ENCODE results near the gene KRTAP1-5. TPM values are rescaled to one million over a fixed set of nuclear protein-coding genes. Genes with fewer than 3 reads are reported as not detected.

KRTAP1-5 gene
- total and polyA plus RNA-seq, 2 donors (not counting 3 experiments of a cell fraction or from before 2014, with no cell fraction given) = not detected

GRCh38 chr17:41012326-41013120, 14.5 kb downstream of the KRTAP1-5 start:
- no TSS peak for BruUV-seq (replicated peaks)
- TF ChIP-seq JUN (IDR thresholded peaks at IDR 0.05; ENCODE audit: borderline replicate concordance, insufficient read depth, insufficient read length, low read depth) (no peak), CTCF (IDR thresholded peaks at IDR 0.05; ENCODE audit: extremely low read depth in 1 of 2, insufficient read depth in 1 of 2, low read depth in 1 of 2, low read length in 2 of 2) (no peak), POLR2A (IDR thresholded peaks at IDR 0.05; ENCODE audit: low read depth, low read length) (no peak), MAX (IDR thresholded peaks at IDR 0.05; ENCODE audit: insufficient read depth, insufficient read length) (no peak), FOS (IDR thresholded peaks at IDR 0.05; ENCODE audit: borderline replicate concordance, insufficient read depth, low read length) (no peak), MYC (IDR thresholded peaks at IDR 0.05; ENCODE audit: low read depth, low read length) (no peak), EZH2 (IDR thresholded peaks at IDR 0.05; ENCODE audit: borderline replicate concordance, low read depth, low read length, severe bottlenecking) (no peak), POLR2AphosphoS5 (IDR thresholded peaks at IDR 0.05; ENCODE audit: insufficient read depth, low read depth, low read length) (no peak)
- POLR2A ChIA-PET = no interaction called here
- no peak for DNase-seq (ENCODE audit: low read depth, low spot score)
- CTCF ChIA-PET = no interaction called here
- Histone ChIP-seq H3K27me3 (ENCODE audit: control insufficient read depth in 2 of 2, insufficient read depth in 2 of 2, low read length in 2 of 2) (peaks cover 0 to 1% of the 10 kb centered on the region in 2 experiments), H3K4me1 (ENCODE audit: control insufficient read depth, extremely low read depth, insufficient read depth, low read length) (no peaks in the 10 kb centered on the region), H3K36me3 (ENCODE audit: control insufficient read depth in 2 of 2, extremely low read depth in 1 of 2, insufficient read depth in 2 of 2, low read length in 2 of 2) (no peaks in the 10 kb centered on the region), H3K9me1 (replicated peaks; ENCODE audit: control insufficient read depth, extremely low read depth, insufficient read depth, low read length) (no peaks in the 10 kb centered on the region), H3K9me3 (replicated peaks; ENCODE audit: control insufficient read depth, insufficient read depth, low read length) (no peaks in the 10 kb centered on the region), H3K27ac (ENCODE audit: insufficient read depth, low read depth, low read length) (no peak overlapping the region), H3K9ac (replicated peaks; ENCODE audit: extremely low read depth, insufficient read depth, low read length) (no peak overlapping the region), H3K4me3 (replicated peaks in 1 of 3; ENCODE audit: insufficient read depth in 1 of 3, low read depth in 1 of 3, low read length in 3 of 3) (no peak overlapping the region), H3K79me2 (ENCODE audit: control insufficient read depth, insufficient read depth, low read length) (no peaks in the 10 kb centered on the region), H3K4me2 (ENCODE audit: insufficient read depth, low read length) (no peak overlapping the region), H4K20me1 (replicated peaks; ENCODE audit: control insufficient read depth, extremely low read depth, insufficient read depth, low read length) (no peaks in the 10 kb centered on the region), H2AFZ (ENCODE audit: low read depth, low read length) (no peak overlapping the region)
- dilution Hi-C loops (cut with MboI; ENCODE audit: extremely low pct_ligation_motif_present, low sequenced_read_pairs) (no loop called here), intact Hi-C loops (cut with micrococcal nuclease) (no loop called here)
- no peak for FAIRE-seq

Data from endothelial cell of umbilical vein (primary cell).